H1 (cell line): ENCODE data around the gene MPZ. TPM values are rescaled to one million over a fixed set of nuclear protein-coding genes. Genes with fewer than 3 reads are reported as not detected.

ENCODE experiments used
- POLR2AphosphoS5 ChIP-seq: IDR thresholded peaks from 2 replicates; pipeline ENCODE4 v1.6.1; 2011; ENCODE audit warnings: low read depth, low read length
- TEAD4 ChIP-seq: IDR thresholded peaks from 2 replicates; pipeline ENCODE4 v1.6.1; 2012; ENCODE audit warnings: low read depth, low read length, inconsistent platforms, mixed read lengths
- polyA plus RNA-seq, 7 experiments: library from polyadenylated mRNA; depleted of rRNA in 3 of 7; stranded (reverse) in 5 of 7; unstranded in 2 of 7; fragments of >200 nt in 5 of 7; fragments of 200-250 nt in 2 of 7; gene quantifications; 1 replicate in 5 of 7; 2 replicates in 1 of 7; 4 replicates in 1 of 7; pipeline versions ENCODE4 v1.2.1 to v1.2.3, GENCODE V29; 2011 to 2013; ENCODE audit warnings: missing spikeins in 2 of 7, mixed read lengths in 2 of 7
- total RNA-seq: library from RNA; stranded (reverse); fragmentation: NEBNext Ultra II Directional; extraction: Animal tissue kit (Norgen Biotek cat#: 25700); gene quantifications from 2 replicates; pipeline ENCODE4 v1.2.1, GENCODE V29; 2021

MPZ gene
- total and polyA plus RNA-seq, 2 of the 8 experiments (the other 6 are each of a cell fraction or from before 2014, with no cell fraction given) = 4.1 to 5.1 TPM

GRCh38 chr1:161342821-161343220, 33.1 kb upstream of the MPZ start (continued):
- TF ChIP-seq TEAD4 (no peak), POLR2AphosphoS5 (no peak)
